Measurements from ENCODE around the gene CMSS1.

The CMSS1 gene

GRCh38 chr3:100045696-100046095, 228.0 kb downstream of the CMSS1 start:
- H3K36me3 ChIP-seq (ENCODE audit: control insufficient read depth in 2 of 2, insufficient read depth in 1 of 2, low read length in 2 of 2) = no peaks in the 10 kb centered on the region
- CTCF ChIA-PET = no interaction called here
- no peaks in the 10 kb centered on the region for H3K9me3 ChIP-seq (ENCODE audit: control insufficient read depth, insufficient read depth, low read depth, low read length)
- H3K4me3 ChIP-seq (ENCODE audit: low read depth, low read length) = no peak overlapping the region
- H3K27ac ChIP-seq (ENCODE audit: extremely low read depth, low read depth, low read length) = no peak overlapping the region
- POLR2A ChIA-PET = no interaction called here
- peak; percentile 39; the same call in 1 of the 2 replicates for TF ChIP-seq ZBTB17 (tag by site-specific recombination; IDR thresholded peaks at IDR 0.05)
- TF ChIP-seq PRDM10 (tag by site-specific recombination; IDR thresholded peaks at IDR 0.05) = peak; percentile 74
- TF ChIP-seq ZNF600 (tag by site-specific recombination; IDR thresholded peaks at IDR 0.05) = 0 out of 2 replicates have a peak, but pooled peaks have one; percentile 10
- TF ChIP-seq ZNF398 (tag by site-specific recombination; IDR thresholded peaks at IDR 0.05) = peak; percentile 57; the same call in 1 of the 2 replicates
- peak; percentile 48; the same call in 1 of the 2 replicates for TF ChIP-seq ZEB2 (tag by site-specific recombination; IDR thresholded peaks at IDR 0.05)
- no peak for TF ChIP-seq ZBTB21 (tag by site-specific recombination; IDR thresholded peaks at IDR 0.05)
- no peak for TF ChIP-seq YY2 (tag by site-specific recombination; IDR thresholded peaks at IDR 0.05)
- TF ChIP-seq OSR2 (tag by site-specific recombination; IDR thresholded peaks at IDR 0.05) = 0 out of 2 replicates have a peak, but pooled peaks have one; percentile 31
- no peak for TF ChIP-seq ZNF777 (tag by site-specific recombination; IDR thresholded peaks at IDR 0.05; ENCODE audit: borderline replicate concordance)
- no peak for TF ChIP-seq ZNF707 (tag by site-specific recombination; IDR thresholded peaks at IDR 0.05)
- TF ChIP-seq TRIM28 (IDR thresholded peaks at IDR 0.05; ENCODE audit: borderline replicate concordance, low read length) = no peak
- TF ChIP-seq ZNF510 (tag by site-specific recombination; IDR thresholded peaks at IDR 0.05; ENCODE audit: insufficient replicate concordance) = no peak
- TF ChIP-seq ZNF211 (tag by site-specific recombination; IDR thresholded peaks at IDR 0.05; ENCODE audit: low read depth) = no peak
- no peak; the same call in 1 of the 2 replicates for TF ChIP-seq ZFP69B (tag by site-specific recombination; IDR thresholded peaks at IDR 0.05)
- no peak for TF ChIP-seq ZSCAN4 (tag by site-specific recombination; IDR thresholded peaks at IDR 0.05)
- 0 out of 2 replicates have a peak, but pooled peaks have one; percentile 40 for TF ChIP-seq PATZ1 (tag by site-specific recombination; IDR thresholded peaks at IDR 0.05)
- no peak for TF ChIP-seq MZF1 (tag by site-specific recombination; IDR thresholded peaks at IDR 0.05; ENCODE audit: borderline replicate concordance)
- TF ChIP-seq SP7 (tag by site-specific recombination; IDR thresholded peaks at IDR 0.05) = 0 out of 2 replicates have a peak, but pooled peaks have one; percentile 34
- TF ChIP-seq ZNF639 (tag by site-specific recombination; IDR thresholded peaks at IDR 0.05) = no peak
- TF ChIP-seq TSHZ1 (tag by site-specific recombination; IDR thresholded peaks at IDR 0.05; ENCODE audit: borderline replicate concordance) = no peak
- no peak for TF ChIP-seq ZNF16 (tag by site-specific recombination; IDR thresholded peaks at IDR 0.05; ENCODE audit: low read depth)
- TF ChIP-seq ZNF423 (tag by site-specific recombination; IDR thresholded peaks at IDR 0.05) = no peak
- TF ChIP-seq IKZF3 (tag by site-specific recombination; IDR thresholded peaks at IDR 0.05) = peak; percentile 56; the same call in 1 of the 2 replicates
- no peak for TF ChIP-seq ZNF558 (tag by site-specific recombination; IDR thresholded peaks at IDR 0.05)
- peaks cover 21% of the 10 kb centered on the region; the same call in 1 of the 2 replicates for H3K4me1 ChIP-seq (ENCODE audit: control insufficient read depth, insufficient read depth, low read length)
